A204.1 (cell line): ENCODE measurements around the gene KATNB1.
"Not testable (repeated sequence)": the region's sequence is repeated elsewhere in the genome, so short reads cannot be mapped to it uniquely, and the experiment has no call there.

Experiments used
- FAIRE-seq: peaks from 2 replicates; lab custom pipeline; 2012; peaks lifted over from hg19 to GRCh38; lab: Jason Lieb, UNC

KATNB1 gene

GRCh38 chr16:57744642-57744903, 9.0 kb downstream of the KATNB1 start:
- FAIRE-seq: no peak

- no peak for FAIRE-seq
These were observed 10.2 kb downstream of the KATNB1 start for GRCh38 chr16:57745768-57746167.

GRCh38 chr16:57746316-57746715, 10.7 kb downstream of the KATNB1 start:
- not testable (repeated sequence) for FAIRE-seq

- FAIRE-seq: no peak
These were observed 11.5 kb downstream of the KATNB1 start for GRCh38 chr16:57747091-57747490.

- no peak for FAIRE-seq
These were observed 11.9 kb downstream of the KATNB1 start for GRCh38 chr16:57747496-57747895.

GRCh38 chr16:57747996-57748395, 12.4 kb downstream of the KATNB1 start:
- FAIRE-seq: no peak

- no peak for FAIRE-seq
These were observed 13.0 kb downstream of the KATNB1 start for GRCh38 chr16:57748596-57748995.

GRCh38 chr16:57749101-57749692, 13.6 kb downstream of the KATNB1 start:
- no peak for FAIRE-seq

- no peak for FAIRE-seq
These were observed 14.4 kb downstream of the KATNB1 start for GRCh38 chr16:57749856-57750452.

- FAIRE-seq: no peak
These were observed 15.4 kb downstream of the KATNB1 start for GRCh38 chr16:57750796-57751538.

- FAIRE-seq: no peak
These were observed 16.1 kb downstream of the KATNB1 start for GRCh38 chr16:57751539-57752202.

- FAIRE-seq: no peak
These were observed 16.6 kb downstream of the KATNB1 start for GRCh38 chr16:57752203-57752580.

GRCh38 chr16:57752581-57753447, 17.2 kb downstream of the KATNB1 start:
- FAIRE-seq: no peak

GRCh38 chr16:57753448-57754353, 18.1 kb downstream of the KATNB1 start:
- no peak for FAIRE-seq

GRCh38 chr16:57754354-57755060, 18.9 kb downstream of the KATNB1 start:
- no peak for FAIRE-seq

GRCh38 chr16:57755061-57755684, 19.6 kb downstream of the KATNB1 start:
- no peak for FAIRE-seq

- no peak for FAIRE-seq
These were observed 20.3 kb downstream of the KATNB1 start for GRCh38 chr16:57755726-57756423.

- FAIRE-seq: no peak
These were observed 21.1 kb downstream of the KATNB1 start for GRCh38 chr16:57756424-57757325.
